Stomach smooth muscle (tissue), 2 donors: ENCODE results near the gene DCDC2B.

Experiments used
- H3K27ac ChIP-seq: one replicate; pipeline ENCODE4 v1.7.0; 2013; ENCODE audit warnings: mild to moderate bottlenecking, low read length, inconsistent platforms
- H3K27me3 ChIP-seq, 2 donors: one replicate each; pipeline ENCODE4 v1.7.0; 2013; ENCODE audit warnings: low read length in 2 of 2; ENCODE audit not compliant: insufficient read depth in 2 of 2, control insufficient read depth in 1 of 2
- H3K36me3 ChIP-seq, 2 donors: one replicate each; pipeline ENCODE4 v1.7.0; 2013; ENCODE audit warnings: low read length in 2 of 2; ENCODE audit not compliant: control insufficient read depth in 2 of 2, insufficient read depth in 2 of 2
- H3K4me1 ChIP-seq: one replicate; pipeline ENCODE4 v1.7.0; 2013; ENCODE audit warnings: low read length; ENCODE audit not compliant: control insufficient read depth, insufficient read depth
- H3K4me3 ChIP-seq, 2 donors: one replicate each; pipeline ENCODE4 v1.7.0; 2013; ENCODE audit warnings: low read length in 2 of 2
- H3K9ac ChIP-seq, 2 donors: one replicate each; pipeline ENCODE4 v1.7.0; 2013; ENCODE audit warnings: low read length in 2 of 2, mild to moderate bottlenecking in 1 of 2
- H3K9me3 ChIP-seq, 2 donors: one replicate each; pipeline ENCODE4 v1.7.0; 2013; ENCODE audit warnings: low read length in 2 of 2; ENCODE audit not compliant: control insufficient read depth in 2 of 2
- donor health status: healthy.
- donor health status: Pancreatic carcinoma.

Gene DCDC2B

DNA sequence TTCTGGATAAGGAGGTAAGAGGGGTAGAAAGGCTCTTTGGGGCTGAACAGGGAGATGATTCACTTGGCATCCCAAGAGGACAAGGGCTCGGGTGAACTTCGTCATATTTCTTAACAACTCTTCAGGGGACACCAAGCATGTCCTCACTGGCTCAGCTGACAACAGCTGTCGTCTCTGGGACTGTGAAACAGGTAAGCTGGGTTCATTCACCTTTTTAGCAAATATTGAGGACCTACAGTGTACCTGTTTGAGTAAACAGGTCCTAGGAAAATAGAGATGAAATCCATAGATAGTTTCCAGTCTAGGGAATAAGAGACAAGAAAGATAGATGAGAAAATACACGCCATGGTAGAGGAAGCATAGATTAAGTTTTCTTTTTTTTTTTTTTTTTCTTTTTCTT is 15.4 kb downstream of the DCDC2B start:
- Histone ChIP-seq H3K9me3 (no peaks in the 10 kb centered on the region), H3K9ac (peak overlapping the region; percentile 8 to 29), H3K4me3 (no peak overlapping the region), H3K36me3 (peaks cover 31 to 35% of the 10 kb centered on the region in 2 donors), H3K27me3 (no peaks in the 10 kb centered on the region), H3K4me1 (peaks cover 30% of the 10 kb centered on the region), H3K27ac (no peak overlapping the region)

DNA sequence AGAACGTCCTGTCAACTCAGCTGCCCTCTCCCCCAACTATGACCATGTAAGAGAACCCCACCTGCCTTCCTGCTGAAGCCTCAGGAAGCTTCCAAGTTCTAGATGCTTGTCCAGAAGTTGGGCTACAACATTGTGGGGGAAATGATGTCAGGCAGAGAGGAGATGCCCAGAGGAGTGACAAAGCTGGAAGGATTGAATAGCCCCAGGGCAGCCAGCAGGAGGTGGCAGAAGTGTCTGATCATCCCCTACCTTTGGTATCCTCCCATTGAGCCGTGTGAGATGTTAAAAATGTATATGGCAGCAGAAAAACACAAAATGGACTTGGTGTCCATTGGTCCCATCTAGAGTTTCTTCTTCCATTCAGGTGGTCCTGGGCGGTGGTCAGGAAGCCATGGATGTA is 19.9 kb downstream of the DCDC2B start:
- H3K4me3 ChIP-seq = no peak overlapping the region
- no peak overlapping the region for H3K27ac ChIP-seq
- H3K9me3 ChIP-seq = no peaks in the 10 kb centered on the region
- no peaks in the 10 kb centered on the region for H3K27me3 ChIP-seq
- H3K36me3 ChIP-seq = peaks cover 42 to 45% of the 10 kb centered on the region in 2 donors
- peaks cover 8% of the 10 kb centered on the region for H3K4me1 ChIP-seq
- H3K9ac ChIP-seq = no peak overlapping the region

DNA sequence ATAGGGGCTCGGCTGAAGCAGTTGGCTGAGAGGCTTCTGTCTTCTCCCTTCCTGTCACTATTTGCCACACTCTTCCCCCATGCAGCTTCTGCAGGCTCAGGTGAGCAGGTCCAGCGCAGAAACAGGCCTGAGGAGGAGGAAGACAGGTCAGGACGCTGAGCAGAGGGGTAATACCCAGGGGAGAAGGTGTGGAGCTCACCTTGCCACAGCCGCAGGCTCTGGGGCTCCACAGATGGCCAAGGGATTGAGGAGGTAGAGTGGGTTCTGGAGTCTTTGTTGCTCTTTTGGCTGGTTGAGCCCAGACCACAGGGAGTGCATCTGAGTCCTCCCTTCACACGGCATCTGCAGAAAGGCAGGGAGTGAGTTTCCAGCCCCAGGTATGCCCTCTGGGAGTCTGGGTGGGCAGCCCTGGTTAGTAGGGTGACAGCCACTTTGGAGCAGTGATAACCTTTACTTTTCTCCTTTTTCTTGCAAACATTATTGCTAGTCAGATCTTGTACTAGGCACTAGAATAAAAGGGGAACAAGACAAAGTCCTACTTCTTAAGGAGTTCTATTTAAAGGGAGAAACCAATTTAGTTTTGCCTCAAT is 23.0 kb downstream of the DCDC2B start:
- no peak overlapping the region for H3K27ac ChIP-seq
- no peaks in the 10 kb centered on the region for H3K27me3 ChIP-seq
- peaks cover 34 to 37% of the 10 kb centered on the region in 2 donors for H3K36me3 ChIP-seq
- H3K9ac ChIP-seq = no peak overlapping the region
- no peak overlapping the region for H3K4me3 ChIP-seq
- no peaks in the 10 kb centered on the region for H3K9me3 ChIP-seq
- H3K4me1 ChIP-seq = peaks cover 2% of the 10 kb centered on the region

DNA sequence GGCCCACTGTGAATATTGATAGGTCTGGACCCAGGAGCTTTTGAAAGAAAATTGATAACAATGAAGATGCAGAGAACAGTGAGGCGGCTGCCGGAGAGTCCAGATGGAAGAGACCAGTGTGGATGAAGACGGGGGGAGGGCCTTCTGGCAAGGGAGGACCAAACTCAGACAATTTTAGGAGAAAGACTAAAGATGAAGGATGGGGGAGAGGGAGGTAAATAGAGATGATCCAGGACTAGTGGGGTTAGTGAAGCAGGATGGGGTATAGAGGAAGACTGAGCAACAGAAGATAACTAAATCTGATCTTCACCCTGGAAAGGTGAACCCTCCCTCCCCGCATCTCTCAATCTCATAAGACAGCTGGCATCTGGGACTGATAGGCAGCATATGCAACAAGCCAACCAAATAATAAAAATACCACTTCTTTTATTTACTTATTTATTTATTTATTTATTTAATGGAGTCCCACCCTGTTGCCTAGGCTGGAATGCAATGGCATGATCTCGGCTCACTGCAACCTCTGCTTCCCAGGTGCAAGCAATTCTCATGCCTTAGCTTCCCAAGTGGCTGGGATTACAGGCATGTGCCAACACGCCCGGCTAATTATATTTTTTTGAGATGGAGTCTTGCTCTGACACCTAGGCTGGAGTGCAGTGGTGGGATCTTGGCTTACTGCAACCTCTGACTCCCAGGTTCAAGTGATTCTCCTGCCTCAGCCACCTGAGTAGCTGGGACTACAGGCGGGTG is 23.8 kb downstream of the DCDC2B start:
- peaks cover 2% of the 10 kb centered on the region for H3K4me1 ChIP-seq
- no peak overlapping the region for H3K4me3 ChIP-seq
- peaks cover 29 to 31% of the 10 kb centered on the region in 2 donors for H3K36me3 ChIP-seq
- no peaks in the 10 kb centered on the region for H3K9me3 ChIP-seq
- no peaks in the 10 kb centered on the region for H3K27me3 ChIP-seq
- no peak overlapping the region for H3K9ac ChIP-seq
- no peak overlapping the region for H3K27ac ChIP-seq

DNA sequence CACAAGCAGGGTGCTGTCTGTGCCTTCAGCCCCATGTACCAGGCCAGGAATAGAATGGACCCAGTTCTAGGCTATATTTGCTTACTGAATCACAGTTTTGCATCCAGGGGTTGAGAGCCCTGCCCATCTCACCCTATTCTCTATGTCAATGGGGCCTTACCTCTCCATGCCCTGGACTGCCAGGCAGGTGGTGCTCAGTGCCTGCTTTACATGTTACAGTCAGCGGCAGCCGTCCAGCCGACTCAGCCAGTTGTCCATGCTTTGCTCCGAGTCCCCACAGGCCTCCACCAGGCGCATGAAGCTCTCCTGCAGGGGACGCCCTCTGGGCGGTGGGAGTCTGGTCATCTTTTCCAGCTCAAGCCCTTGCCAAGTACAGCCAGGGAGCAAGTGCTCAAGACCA is 25.9 kb downstream of the DCDC2B start:
- Histone ChIP-seq H3K4me3 (no peak overlapping the region), H3K27me3 (no peaks in the 10 kb centered on the region), H3K9me3 (no peaks in the 10 kb centered on the region), H3K36me3 (peaks cover 16 to 18% of the 10 kb centered on the region in 2 donors), H3K9ac (no peak overlapping the region), H3K4me1 (peaks cover 7% of the 10 kb centered on the region), H3K27ac (no peak overlapping the region)

DNA sequence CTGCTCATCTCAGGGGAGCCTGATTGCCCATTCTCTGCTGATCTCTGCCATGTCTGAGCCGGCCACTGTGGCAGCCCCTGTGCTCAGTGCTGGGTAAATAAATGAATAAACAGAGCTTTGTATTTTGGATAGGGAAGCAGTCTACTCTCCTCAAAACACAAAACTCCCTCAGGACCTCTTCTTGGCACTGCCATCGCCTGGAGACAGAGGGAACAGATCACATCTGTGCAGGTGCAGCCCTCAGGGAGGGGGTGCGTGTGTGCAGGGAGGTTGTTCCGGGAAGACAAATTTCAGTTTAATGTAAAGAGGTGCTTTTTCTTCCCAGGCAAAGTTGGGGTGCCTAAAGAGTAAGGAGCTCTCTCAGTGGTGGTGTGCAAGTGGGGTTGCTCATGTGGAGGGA is 30.4 kb downstream of the DCDC2B start:
- Histone ChIP-seq H3K27ac (peak overlapping the region; percentile 62), H3K27me3 (no peaks in the 10 kb centered on the region), H3K9ac (no peak overlapping the region), H3K9me3 (no peaks in the 10 kb centered on the region), H3K4me1 (peaks cover 23% of the 10 kb centered on the region), H3K4me3 (peak overlapping the region in 1 of 2 donors; percentile 87), H3K36me3 (peaks cover 0 to 6% of the 10 kb centered on the region in 2 donors)

DNA sequence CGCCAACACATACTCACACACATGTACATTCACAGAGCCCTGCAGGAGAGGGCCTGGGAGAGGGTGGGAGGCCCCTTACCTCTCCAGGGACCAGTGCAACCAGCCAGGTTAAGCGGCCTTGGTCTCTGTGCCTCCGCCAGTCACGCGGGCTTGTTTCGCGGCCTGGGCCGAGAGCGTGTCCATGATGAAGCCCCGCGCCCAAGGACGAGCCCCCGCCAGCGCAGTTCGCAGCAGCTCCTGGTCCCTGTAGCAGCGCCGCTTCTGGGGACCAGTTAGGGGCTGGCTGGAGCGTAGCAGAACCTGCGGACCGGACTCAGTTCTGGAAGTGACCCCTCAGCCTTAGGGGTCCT is 30.9 kb downstream of the DCDC2B start:
- peaks cover 23% of the 10 kb centered on the region for H3K4me1 ChIP-seq
- H3K36me3 ChIP-seq = peaks cover 0 to 2% of the 10 kb centered on the region in 2 donors
- H3K27ac ChIP-seq = peak overlapping the region; percentile 62
- H3K9ac ChIP-seq = peak overlapping the region; percentile 77 to 79
- H3K27me3 ChIP-seq = no peaks in the 10 kb centered on the region
- peak overlapping the region; percentile 87 to 91 for H3K4me3 ChIP-seq
- H3K9me3 ChIP-seq = no peaks in the 10 kb centered on the region

DNA sequence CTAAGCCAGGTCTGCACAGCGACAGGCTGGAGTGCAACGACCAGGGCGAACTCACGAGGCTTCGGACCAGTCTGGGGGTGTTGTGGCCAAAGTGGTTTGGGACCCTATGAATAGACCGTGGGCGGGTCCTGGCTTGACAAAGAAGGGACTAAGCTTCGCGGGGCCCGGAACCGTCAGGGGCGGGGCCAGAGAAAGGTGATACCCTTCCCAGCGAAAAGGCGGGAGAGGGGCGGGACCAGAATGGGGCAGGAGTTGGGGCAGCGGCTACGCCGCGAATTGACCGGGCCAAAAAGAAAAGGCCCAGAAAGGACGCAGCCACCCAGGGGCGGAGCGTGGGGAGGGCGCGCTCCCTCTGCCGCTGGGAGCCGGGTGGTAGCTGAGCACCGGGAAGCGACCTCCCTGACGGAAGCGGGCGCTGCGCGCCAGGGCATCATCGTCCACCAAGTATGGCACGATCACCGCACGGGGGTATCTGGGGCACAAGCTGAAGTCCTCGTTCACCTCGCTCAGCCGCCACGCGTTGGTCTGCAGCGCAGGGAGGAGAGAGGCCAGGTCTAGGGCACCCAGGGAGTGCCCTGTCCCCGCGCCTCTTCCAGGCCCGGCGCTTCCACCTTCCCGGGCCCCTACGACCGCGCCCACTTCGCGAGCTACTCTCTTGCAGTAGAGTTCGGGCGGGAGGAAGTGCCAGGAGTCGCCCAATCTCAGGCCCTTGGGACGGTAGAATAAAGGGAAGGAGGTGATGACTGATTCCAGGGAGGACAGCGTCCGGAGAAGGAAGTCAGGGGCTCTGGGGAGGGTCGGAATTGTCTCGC is 31.5 kb downstream of the DCDC2B start:
- Histone ChIP-seq H3K9ac (peak overlapping the region; percentile 77 to 79), H3K27me3 (no peaks in the 10 kb centered on the region), H3K4me1 (peaks cover 23% of the 10 kb centered on the region), H3K4me3 (peak overlapping the region; percentile 87 to 91), H3K36me3 (peaks cover 0 to 2% of the 10 kb centered on the region in 2 donors), H3K9me3 (no peaks in the 10 kb centered on the region), H3K27ac (peak overlapping the region; percentile 62)

DNA sequence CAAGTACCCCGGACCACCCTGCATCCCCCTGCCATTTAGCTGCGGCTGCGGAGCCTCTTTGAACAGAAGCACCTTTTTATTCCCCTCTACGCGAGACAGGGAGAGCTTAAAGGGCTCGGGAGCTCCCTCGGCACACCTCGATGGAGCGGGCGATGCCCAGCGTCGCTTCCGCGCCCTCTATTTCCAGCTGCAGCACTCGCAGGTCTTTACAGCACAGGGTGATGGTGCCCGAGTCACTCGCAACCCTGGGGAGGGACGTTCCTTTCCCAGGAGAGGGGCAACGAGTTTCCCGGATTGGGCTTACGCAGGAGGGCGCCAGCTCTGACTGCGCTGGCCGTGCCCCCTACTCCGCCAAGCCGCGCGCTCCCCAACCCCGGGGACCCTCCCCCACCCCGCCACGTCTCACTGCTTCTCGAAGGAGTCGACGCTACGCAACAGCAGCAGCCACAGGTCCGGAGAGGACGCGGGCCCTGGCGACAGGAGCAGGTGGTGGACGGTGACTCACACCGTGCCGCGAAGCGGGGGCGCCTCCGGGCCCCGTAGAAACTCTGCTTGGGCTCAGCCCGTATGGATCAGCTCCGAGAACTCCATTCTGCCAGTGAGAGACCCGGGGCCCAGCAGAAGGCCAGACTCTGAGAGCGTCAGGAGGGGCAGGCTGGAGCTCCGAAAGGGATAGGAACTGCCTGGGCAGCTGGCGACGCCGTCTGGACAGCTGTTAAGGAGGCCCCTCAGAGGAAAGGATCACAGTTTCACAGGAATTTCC is 32.3 kb downstream of the DCDC2B start:
- Histone ChIP-seq H3K36me3 (no peaks in the 10 kb centered on the region), H3K27ac (peak overlapping the region; percentile 62), H3K9ac (peak overlapping the region; percentile 77 to 79), H3K27me3 (no peaks in the 10 kb centered on the region), H3K9me3 (no peaks in the 10 kb centered on the region), H3K4me1 (peaks cover 23% of the 10 kb centered on the region), H3K4me3 (peak overlapping the region; percentile 87 to 91)

DNA sequence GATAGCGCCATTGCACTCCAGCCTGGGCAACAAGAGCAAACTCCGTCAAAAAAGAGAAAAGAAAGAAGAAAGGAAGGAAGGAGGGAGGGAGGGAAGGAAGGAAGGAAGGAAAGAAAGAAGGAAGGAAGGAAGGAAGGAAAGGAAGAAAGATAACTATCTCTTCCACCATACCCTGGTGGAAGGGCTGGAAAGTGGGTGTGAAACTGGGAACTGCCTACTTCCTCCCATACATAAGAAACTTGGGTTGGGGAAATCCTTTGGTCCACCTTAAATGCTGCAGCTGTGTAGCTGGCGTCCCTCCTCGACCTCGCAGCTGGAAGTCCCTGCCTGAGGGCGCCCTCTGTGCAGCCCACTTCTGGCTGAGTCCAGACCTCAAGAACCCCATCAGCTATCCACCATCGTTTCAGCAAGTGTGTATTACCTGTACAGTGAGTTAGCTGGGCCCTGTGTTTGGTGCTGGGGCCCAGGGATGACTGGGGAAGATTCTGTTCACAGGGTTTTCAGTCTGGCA is 33.5 kb downstream of the DCDC2B start:
- Histone ChIP-seq H3K4me1 (peaks cover 31% of the 10 kb centered on the region), H3K27me3 (no peaks in the 10 kb centered on the region), H3K4me3 (peak overlapping the region in 1 of 2 donors; percentile 49), H3K9me3 (no peaks in the 10 kb centered on the region), H3K9ac (no peak overlapping the region), H3K36me3 (no peaks in the 10 kb centered on the region), H3K27ac (no peak overlapping the region)
